HG03432 (cell line): ENCODE data around the gene TRIM68.
A peak's percentile ranks its signal among the peaks of the same experiment; 100 is the strongest.

Source experiments
- ATAC-seq: cut with Tn5 transposase; IDR thresholded peaks from one replicate; pipeline ENCODE4 v1.9.1; 2021; ENCODE audit warnings: mild to moderate bottlenecking, moderate library complexity; ENCODE audit not compliant: unreplicated experiment

TRIM68 gene

GRCh38 chr11:4607781-4608666, at the start of gene TRIM68:
TRIM68 (minus strand) TSS chr11:4608231; CDS start chr11:4605504, 2,727 bp downstream.
- ATAC-seq, result peak; percentile 100

GRCh38 chr11:4654635-4655369, 46.8 kb upstream of the TRIM68 start:
- ATAC-seq, result no peak

GRCh38 chr11:4647766-4648165, 39.7 kb upstream of the TRIM68 start:
- ATAC-seq, result no peak

GRCh38 chr11:4645974-4646373, 37.9 kb upstream of the TRIM68 start:
- ATAC-seq, result no peak

GRCh38 chr11:4644233-4644632, 36.2 kb upstream of the TRIM68 start:
- no peak for ATAC-seq

GRCh38 chr11:4643682-4644081, 35.7 kb upstream of the TRIM68 start, which contains the start of gene OR51E1:
OR51E1 (plus strand) TSS chr11:4643982; CDS start chr11:4652527, 8,545 bp downstream.
- ATAC-seq, result no peak

- ATAC-seq, result no peak
Observed at GRCh38 chr11:4643076-4643475, 35.0 kb upstream of the TRIM68 start.

- ATAC-seq, result no peak
Observed at GRCh38 chr11:4642043-4642442, 34.0 kb upstream of the TRIM68 start.

- ATAC-seq, result no peak
Observed at GRCh38 chr11:4641501-4641900, 33.5 kb upstream of the TRIM68 start.

GRCh38 chr11:4639931-4640330, 31.9 kb upstream of the TRIM68 start:
- ATAC-seq, result no peak

GRCh38 chr11:4637662-4638047, 29.6 kb upstream of the TRIM68 start:
- no peak for ATAC-seq

GRCh38 chr11:4636962-4637661, 29.1 kb upstream of the TRIM68 start, which contains the start of gene OR51D1:
OR51D1 (plus strand) TSS chr11:4637477; CDS start chr11:4639791, 2,314 bp downstream.
- ATAC-seq, result peak; percentile 96

GRCh38 chr11:4636136-4636535, 28.1 kb upstream of the TRIM68 start:
- no peak for ATAC-seq

- ATAC-seq, result peak; percentile 78
Observed at GRCh38 chr11:4626207-4627099, 18.4 kb upstream of the TRIM68 start.

GRCh38 chr11:4619514-4619913, 11.5 kb upstream of the TRIM68 start:
- no peak for ATAC-seq

GRCh38 chr11:4615856-4616444, 7.9 kb upstream of the TRIM68 start:
- no peak for ATAC-seq

GRCh38 chr11:4611986-4612385, 4.0 kb upstream of the TRIM68 start:
- ATAC-seq, result no peak

- ATAC-seq, result no peak
Observed at GRCh38 chr11:4610258-4610935, 2.4 kb upstream of the TRIM68 start.

GRCh38 chr11:4607096-4607495, 935 bp downstream of the TRIM68 start:
- no peak for ATAC-seq
